GM21786 (cell line): ENCODE data around the gene C8A.

ENCODE experiments used
- ATAC-seq: cut with Tn5 transposase; IDR thresholded peaks from one replicate; pipeline ENCODE4 v1.9.1; 2021; ENCODE audit not compliant: unreplicated experiment

The C8A gene

GRCh38 chr1:56965191-56965590 is 110.6 kb downstream of the C8A start:
- ATAC-seq: no peak

- no peak for ATAC-seq
These were observed 111.5 kb downstream of the C8A start, which contains the start of gene C8B for GRCh38 chr1:56965916-56966697. C8B (minus strand) TSS chr1:56966015; CDS start chr1:56965948, 67 bp downstream.

GRCh38 chr1:56966698-56966999 is 112.1 kb downstream of the C8A start:
- ATAC-seq: no peak

- no peak for ATAC-seq
These were observed 112.8 kb downstream of the C8A start for GRCh38 chr1:56967355-56967754.
